22Rv1 (cell line): ENCODE measurements around the gene LCP2.

Experiments used
- H3K27ac ChIP-seq: fragments of 450-650 bp; 2 replicates; pipeline ENCODE4 v1.5.1; 2017
- ZFX ChIP-seq: fragments of 450-650 bp; IDR thresholded peaks from 2 replicates; pipeline ENCODE4 v1.6.1; 2017; ENCODE audit warnings: antibody characterized with exemption, borderline replicate concordance
- TF ChIP-seq, protein P1 (sequence below): fragments of 450-650 bp; IDR thresholded peaks from 2 replicates; pipeline ENCODE4 v1.5.1; 2017; ENCODE audit warnings: mild to moderate bottlenecking

Gene LCP2

GRCh38 chr5:170305016-170305645, 7.6 kb upstream of the LCP2 start:
- H3K27ac ChIP-seq, result no peak overlapping the region
- no peak for TF ChIP-seq ZFX
- TF ChIP-seq, protein P1, sequence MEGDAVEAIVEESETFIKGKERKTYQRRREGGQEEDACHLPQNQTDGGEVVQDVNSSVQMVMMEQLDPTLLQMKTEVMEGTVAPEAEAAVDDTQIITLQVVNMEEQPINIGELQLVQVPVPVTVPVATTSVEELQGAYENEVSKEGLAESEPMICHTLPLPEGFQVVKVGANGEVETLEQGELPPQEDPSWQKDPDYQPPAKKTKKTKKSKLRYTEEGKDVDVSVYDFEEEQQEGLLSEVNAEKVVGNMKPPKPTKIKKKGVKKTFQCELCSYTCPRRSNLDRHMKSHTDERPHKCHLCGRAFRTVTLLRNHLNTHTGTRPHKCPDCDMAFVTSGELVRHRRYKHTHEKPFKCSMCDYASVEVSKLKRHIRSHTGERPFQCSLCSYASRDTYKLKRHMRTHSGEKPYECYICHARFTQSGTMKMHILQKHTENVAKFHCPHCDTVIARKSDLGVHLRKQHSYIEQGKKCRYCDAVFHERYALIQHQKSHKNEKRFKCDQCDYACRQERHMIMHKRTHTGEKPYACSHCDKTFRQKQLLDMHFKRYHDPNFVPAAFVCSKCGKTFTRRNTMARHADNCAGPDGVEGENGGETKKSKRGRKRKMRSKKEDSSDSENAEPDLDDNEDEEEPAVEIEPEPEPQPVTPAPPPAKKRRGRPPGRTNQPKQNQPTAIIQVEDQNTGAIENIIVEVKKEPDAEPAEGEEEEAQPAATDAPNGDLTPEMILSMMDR, result no peak

- no peak overlapping the region for H3K27ac ChIP-seq
- no peak for TF ChIP-seq ZFX
- TF ChIP-seq, protein P1, result no peak
Measured at GRCh38 chr5:170303549-170303948, 6.0 kb upstream of the LCP2 start.

- H3K27ac ChIP-seq, result no peak overlapping the region
- no peak for TF ChIP-seq ZFX
- TF ChIP-seq, protein P1, result no peak
Measured at GRCh38 chr5:170302653-170303501, 5.3 kb upstream of the LCP2 start.

- no peak for TF ChIP-seq ZFX
- TF ChIP-seq, protein P1, result no peak
- no peak overlapping the region for H3K27ac ChIP-seq
Measured at GRCh38 chr5:170301981-170302652, 4.5 kb upstream of the LCP2 start.

- no peak overlapping the region for H3K27ac ChIP-seq
- no peak for TF ChIP-seq ZFX
- TF ChIP-seq, protein P1, result no peak
Measured at GRCh38 chr5:170301149-170301548, 3.6 kb upstream of the LCP2 start.

DNA sequence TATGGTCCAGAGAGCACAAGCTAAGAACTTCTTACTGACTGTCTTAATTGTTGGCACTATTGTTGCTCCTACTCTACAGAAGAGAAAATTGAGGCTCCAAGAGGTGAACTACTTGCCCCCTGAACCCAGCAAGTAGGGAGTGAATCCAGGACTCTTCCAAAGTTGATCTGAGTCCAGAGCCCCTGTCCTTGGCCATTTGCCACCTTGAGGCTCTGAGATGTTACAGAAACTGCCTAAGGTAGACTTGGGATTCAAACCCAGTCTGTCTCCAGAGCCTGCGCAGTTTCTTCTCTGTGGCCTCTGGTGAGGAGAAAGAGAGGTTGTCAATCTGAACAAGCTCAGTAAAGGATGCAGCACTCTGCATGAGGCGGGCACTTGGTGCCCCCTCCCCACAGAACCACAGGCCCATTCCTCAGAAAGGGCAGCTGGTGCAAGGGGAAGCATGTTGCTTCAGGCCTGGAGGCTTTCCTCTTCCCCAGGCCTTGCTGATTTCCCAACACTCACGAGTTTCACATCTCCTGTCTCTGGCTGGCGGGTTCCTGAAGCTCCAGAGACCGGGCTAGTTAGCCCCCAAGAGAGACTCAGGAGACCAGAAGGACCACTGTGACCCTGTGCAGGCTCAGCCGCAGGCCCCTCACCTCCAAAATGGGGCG, 2.9 kb upstream of the LCP2 start:
- TF ChIP-seq, protein P1, result no peak
- TF ChIP-seq ZFX, result no peak
- H3K27ac ChIP-seq, result no peak overlapping the region
